ENCODE results near the gene FXYD7.

- TF ChIP-seq CTCF (IDR thresholded peaks at IDR 0.05; ENCODE audit: poor library complexity) = no peak
- TF ChIP-seq EZH2 (IDR thresholded peaks at IDR 0.05; ENCODE audit: borderline replicate concordance) = no peak
- TF ChIP-seq EZH2phosphoT487 (IDR thresholded peaks at IDR 0.05; ENCODE audit: low read depth, severe bottlenecking, unreplicated experiment) = no peak
These were observed 12.4 kb downstream of the FXYD7 start for GRCh38 chr19:35155441-35155840.
